ENCODE data around the gene CALD1. TPM values are rescaled to one million over a fixed set of nuclear protein-coding genes. Genes with fewer than 3 reads are reported as not detected.

The CALD1 gene
- total RNA-seq, 2 experiments from 2014 or later, result 0.33 TPM; not detected in 1

DNA sequence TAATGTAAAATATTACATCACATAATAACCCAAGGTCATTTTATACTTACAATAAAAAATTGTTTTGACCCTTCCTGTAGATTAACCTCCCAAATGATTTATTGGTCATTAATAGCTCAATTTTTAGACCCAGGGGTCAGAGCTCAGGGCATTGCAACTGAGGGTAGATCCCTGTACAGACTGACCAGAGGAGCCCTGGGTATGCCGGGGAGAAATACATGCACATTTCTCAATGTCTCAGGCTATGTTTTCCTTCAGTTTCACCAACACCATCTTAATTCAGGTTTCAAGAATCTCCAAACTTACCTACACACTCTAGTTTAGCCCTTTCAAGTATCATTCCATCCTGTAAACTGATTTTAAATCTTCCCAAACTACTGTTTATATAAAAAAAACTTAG is 46.2 kb downstream of the CALD1 start:
- intact Hi-C loops (cut with DNase I, micrococcal nuclease), result no loop called here
- Mint-ChIP-seq H3K9me3 (no peaks in the 10 kb centered on the region), H3K4me1 (ENCODE audit: low read depth) (no peaks in the 10 kb centered on the region), H3K36me3 (ENCODE audit: low read depth) (no peaks in the 10 kb centered on the region), H3K27ac (no peak overlapping the region), H3K4me3 (no peak overlapping the region), H3K27me3 (no peaks in the 10 kb centered on the region)
- Histone ChIP-seq H3K27ac (ENCODE audit: low read depth in 1 of 2, low read length in 2 of 2) (no peak overlapping the region), H3K9me3 (ENCODE audit: control insufficient read depth in 1 of 2, insufficient read depth in 1 of 2, low read length in 2 of 2) (no peaks in the 10 kb centered on the region), H3K36me3 (ENCODE audit: insufficient read depth, low read length) (no peaks in the 10 kb centered on the region), H3K4me3 (ENCODE audit: low read length) (no peak overlapping the region), H3K4me1 (ENCODE audit: insufficient read depth, low read length) (no peaks in the 10 kb centered on the region), H3K27me3 (ENCODE audit: control insufficient read depth in 1 of 2, insufficient read depth in 2 of 2, low read length in 2 of 2) (no peaks in the 10 kb centered on the region)
- TF ChIP-seq CTCF (IDR thresholded peaks at IDR 0.05), result no peak
- ChIA-PET CTCF (no interaction called here), POLR2A (no interaction called here)
- ATAC-seq (ENCODE audit: poor library complexity) (no peak), DNase-seq (no peak)

- H3K27ac Mint-ChIP-seq, result no peak overlapping the region
- TF ChIP-seq CTCF (IDR thresholded peaks at IDR 0.05), result no peak
- ChIA-PET CTCF (no interaction called here), POLR2A (no interaction called here)
- no peak overlapping the region for H3K4me3 Mint-ChIP-seq
- H3K9me3 Mint-ChIP-seq, result no peaks in the 10 kb centered on the region
- DNase-seq, result no peak
- intact Hi-C loops (cut with DNase I, micrococcal nuclease), result no loop called here
- no peaks in the 10 kb centered on the region for H3K27me3 Mint-ChIP-seq
- Histone ChIP-seq H3K27me3 (ENCODE audit: control insufficient read depth in 1 of 2, insufficient read depth in 2 of 2, low read length in 2 of 2) (no peaks in the 10 kb centered on the region), H3K4me1 (ENCODE audit: insufficient read depth, low read length) (no peaks in the 10 kb centered on the region), H3K27ac (ENCODE audit: low read depth in 1 of 2, low read length in 2 of 2) (no peak overlapping the region), H3K9me3 (ENCODE audit: control insufficient read depth in 1 of 2, insufficient read depth in 1 of 2, low read length in 2 of 2) (no peaks in the 10 kb centered on the region), H3K4me3 (ENCODE audit: low read length) (no peak overlapping the region), H3K36me3 (ENCODE audit: insufficient read depth, low read length) (no peaks in the 10 kb centered on the region)
- ATAC-seq (ENCODE audit: poor library complexity), result no peak
- no peaks in the 10 kb centered on the region for H3K36me3 Mint-ChIP-seq (ENCODE audit: low read depth)
- H3K4me1 Mint-ChIP-seq (ENCODE audit: low read depth), result no peaks in the 10 kb centered on the region
These were observed 46.7 kb downstream of the CALD1 start for GRCh38 chr7:134826105-134826504.

DNA sequence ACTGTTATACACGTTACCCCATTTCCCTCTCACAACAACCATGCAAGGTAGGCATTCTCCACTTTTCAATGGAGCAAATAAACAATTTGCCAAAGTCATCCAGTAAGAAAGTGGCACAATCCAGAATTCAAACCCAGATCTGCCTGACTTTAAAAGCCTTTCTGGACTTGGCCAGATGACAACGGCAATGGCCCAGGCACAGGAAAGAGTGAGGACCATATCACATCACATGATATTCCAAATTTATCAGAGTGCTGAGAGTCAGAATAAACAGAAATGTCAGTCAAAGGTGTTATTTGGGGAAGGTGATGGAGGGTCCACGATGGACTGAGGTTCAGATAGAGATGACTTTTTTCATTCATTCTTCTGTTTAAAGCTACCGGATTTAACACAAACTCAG is 48.0 kb downstream of the CALD1 start:
- ChIA-PET POLR2A (no interaction called here), CTCF (no interaction called here)
- Mint-ChIP-seq H3K4me1 (ENCODE audit: low read depth) (no peaks in the 10 kb centered on the region), H3K36me3 (ENCODE audit: low read depth) (no peaks in the 10 kb centered on the region), H3K27ac (no peak overlapping the region), H3K4me3 (no peak overlapping the region), H3K27me3 (no peaks in the 10 kb centered on the region), H3K9me3 (no peaks in the 10 kb centered on the region)
- Histone ChIP-seq H3K4me1 (ENCODE audit: insufficient read depth, low read length) (no peaks in the 10 kb centered on the region), H3K9me3 (ENCODE audit: control insufficient read depth in 1 of 2, insufficient read depth in 1 of 2, low read length in 2 of 2) (no peaks in the 10 kb centered on the region), H3K27me3 (ENCODE audit: control insufficient read depth in 1 of 2, insufficient read depth in 2 of 2, low read length in 2 of 2) (no peaks in the 10 kb centered on the region), H3K4me3 (ENCODE audit: low read length) (no peak overlapping the region), H3K36me3 (ENCODE audit: insufficient read depth, low read length) (no peaks in the 10 kb centered on the region), H3K27ac (ENCODE audit: low read depth in 1 of 2, low read length in 2 of 2) (no peak overlapping the region)
- no peak for TF ChIP-seq CTCF (IDR thresholded peaks at IDR 0.05)
- ATAC-seq (ENCODE audit: poor library complexity) (no peak), DNase-seq (no peak)
- intact Hi-C loops (cut with DNase I, micrococcal nuclease), result no loop called here
